Nucleus accumbens (tissue), 56 donors: ENCODE measurements around the gene ACP1.
A peak's percentile ranks its signal among the peaks of the same experiment; 100 is the strongest.

Experiments
- DNase-seq, 56 donors: peaks; one replicate each; lab custom pipeline; 2025; lab: John Stamatoyannopoulos, UW

Gene ACP1

GRCh38 chr2:253202-253638 lies 11.5 kb upstream of the ACP1 start:
- no peak for DNase-seq

GRCh38 chr2:254241-254640 lies 10.5 kb upstream of the ACP1 start:
- DNase-seq = no peak

GRCh38 chr2:255195-255594 lies 9.6 kb upstream of the ACP1 start:
- no peak for DNase-seq

- no peak for DNase-seq
Measured at GRCh38 chr2:256094-256493, 8.7 kb upstream of the ACP1 start.

GRCh38 chr2:257429-257828 lies 7.3 kb upstream of the ACP1 start:
- DNase-seq = no peak

GRCh38 chr2:257842-258241 lies 6.9 kb upstream of the ACP1 start:
- DNase-seq = no peak

GRCh38 chr2:258933-259332 lies 5.8 kb upstream of the ACP1 start:
- DNase-seq = no peak

- no peak for DNase-seq
Measured at GRCh38 chr2:259789-260331, 4.9 kb upstream of the ACP1 start.

- DNase-seq = peak in 2 of 56 donors; percentile 3 to 7
Measured at GRCh38 chr2:260507-261161, 4.1 kb upstream of the ACP1 start.

- no peak for DNase-seq
Measured at GRCh38 chr2:262117-262516, 2.6 kb upstream of the ACP1 start.

- DNase-seq = no peak
Measured at GRCh38 chr2:263022-263738, 1.6 kb upstream of the ACP1 start.

GRCh38 chr2:263774-264492 lies 814 bp upstream of the ACP1 start, which contains the start of gene SH3YL1:
SH3YL1 (minus strand) TSS chr2:264032; CDS start chr2:263984, 48 bp downstream.
- DNase-seq = peak in 3 of 56 donors; percentile 15 to 47 (median 21)

GRCh38 chr2:268323-268722 lies 3.6 kb downstream of the ACP1 start:
- DNase-seq = no peak

- DNase-seq = no peak
Measured at GRCh38 chr2:269356-270030, 4.7 kb downstream of the ACP1 start.

GRCh38 chr2:270861-271260 lies 6.1 kb downstream of the ACP1 start:
- no peak for DNase-seq

GRCh38 chr2:271917-272316 lies 7.2 kb downstream of the ACP1 start:
- DNase-seq = no peak

GRCh38 chr2:273333-273732 lies 8.6 kb downstream of the ACP1 start:
- DNase-seq = no peak

- no peak for DNase-seq
Measured at GRCh38 chr2:274503-274902, 9.8 kb downstream of the ACP1 start.

- peak in 1 of 56 donors; percentile 4 for DNase-seq
Measured at GRCh38 chr2:275466-275865, 10.7 kb downstream of the ACP1 start.

GRCh38 chr2:278312-278926 lies 13.7 kb downstream of the ACP1 start:
- DNase-seq = no peak
